ENCODE data around the gene CYSTM1.

- TF ChIP-seq CTCF (IDR thresholded peaks at IDR 0.05) (no peak), POLR2A (IDR thresholded peaks at IDR 0.05) (no peak), POLR2AphosphoS5 (IDR thresholded peaks at IDR 0.05) (no peak)
Measured at GRCh38 chr5:140141241-140141640, 33.7 kb upstream of the CYSTM1 start.

Data from sigmoid colon (tissue), 4 donors.